Peyer's patch (tissue), 4 donors: ENCODE results near the gene TGFBR3L.
"Not testable (repeated sequence)": the region's sequence is repeated elsewhere in the genome, so short reads cannot be mapped to it uniquely, and the experiment has no call there.

Experiments
- CTCF ChIP-seq, 6 experiments: fragments of 450-650 bp in 4 of 6; fragments of 200-600 bp in 2 of 6; sonication (generic) in 1 of 6; IDR thresholded peaks; one replicate each; pipeline ENCODE4 v1.5.1; 2017 to 2019; ENCODE audit warnings: antibody characterized with exemption in 6 of 6, mild to moderate bottlenecking in 3 of 6, moderate library complexity in 1 of 6
- POLR2A ChIP-seq, 2 donors: fragments of 450-650 bp; IDR thresholded peaks; one replicate each; pipeline ENCODE4 v1.5.1; 2017; ENCODE audit warnings: antibody characterized with exemption in 2 of 2, mild to moderate bottlenecking in 2 of 2, moderate library complexity in 2 of 2

- TF ChIP-seq POLR2A, CTCF (IDR thresholded peaks at IDR 0.05): not testable (repeated sequence)
Measured at GRCh38 chr19:7918062-7918614, 3.5 kb downstream of the TGFBR3L start.
